Fibroblast of lung (primary cell): ENCODE data around the gene ACYP2. TPM values are rescaled to one million over a fixed set of nuclear protein-coding genes. Genes with fewer than 3 reads are reported as not detected.

ENCODE experiments used
- DNase-seq, 2 donors: peaks; one replicate each; pipeline versions ENCODE4 v3.0.0 to v3.0.0-alpha.2; 2010; ENCODE audit warnings: low read depth in 2 of 2
- H2AFZ ChIP-seq: 2 replicates; pipeline ENCODE4 v1.5.1; 2012; ENCODE audit warnings: low read length, control low read depth, inconsistent platforms
- H3K27ac ChIP-seq: 2 replicates; pipeline ENCODE4 v1.5.1; 2011; ENCODE audit warnings: low read length, control low read depth; ENCODE audit not compliant: insufficient read depth
- H3K27me3 ChIP-seq: 2 replicates; pipeline ENCODE4 v1.5.1; 2011; ENCODE audit warnings: mild to moderate bottlenecking, low read length; ENCODE audit not compliant: control insufficient read depth, insufficient read depth
- H3K36me3 ChIP-seq: 2 replicates; pipeline ENCODE4 v1.5.1; 2011; ENCODE audit warnings: low read length; ENCODE audit not compliant: control insufficient read depth, insufficient read depth
- H3K4me1 ChIP-seq: 2 replicates; pipeline ENCODE4 v1.5.1; 2011; ENCODE audit warnings: low read length; ENCODE audit not compliant: control insufficient read depth, insufficient read depth; ENCODE audit errors: extremely low read depth
- H3K4me2 ChIP-seq: 2 replicates; pipeline ENCODE4 v1.5.1; 2011; ENCODE audit warnings: low read length, control low read depth; ENCODE audit not compliant: insufficient read depth; ENCODE audit errors: extremely low read depth
- H3K4me3 ChIP-seq, 4 experiments: fragments of 200-600 bp in 1 of 4; sonication (generic) in 1 of 4; replicated peaks in 1 of 4; 2 replicates each; pipeline ENCODE4 v1.5.1; 2011 to 2016; ENCODE audit warnings: low read length in 4 of 4, low read depth in 3 of 4, mild to moderate bottlenecking in 3 of 4, control low read depth in 2 of 4, inconsistent platforms in 1 of 4, mixed read lengths in 1 of 4; ENCODE audit not compliant: insufficient read depth in 1 of 4; ENCODE audit errors: control extremely low read depth in 1 of 4
- H3K79me2 ChIP-seq: 2 replicates; pipeline ENCODE4 v1.5.1; 2012; ENCODE audit warnings: mild to moderate bottlenecking, low read length, inconsistent platforms; ENCODE audit not compliant: control insufficient read depth, insufficient read depth
- H3K9ac ChIP-seq: 2 replicates; pipeline ENCODE4 v1.5.1; 2011; ENCODE audit warnings: mild to moderate bottlenecking, low read length, control low read depth; ENCODE audit not compliant: insufficient read depth
- H3K9me3 ChIP-seq: 2 replicates; pipeline ENCODE4 v1.5.1; 2012; ENCODE audit warnings: low read depth, low read length; ENCODE audit not compliant: control insufficient read depth, insufficient read depth
- H4K20me1 ChIP-seq: 2 replicates; pipeline ENCODE4 v1.5.1; 2011; ENCODE audit warnings: low read length; ENCODE audit not compliant: control insufficient read depth, insufficient read depth; ENCODE audit errors: extremely low read depth
- EZH2 ChIP-seq: IDR thresholded peaks from 2 replicates; pipeline ENCODE4 v1.5.1; 2012; ENCODE audit warnings: low read length, control low read depth, mild to moderate bottlenecking; ENCODE audit errors: missing control alignments
- polyA plus RNA-seq, 2 donors: library from polyadenylated mRNA; depleted of rRNA in 1 of 2; stranded (reverse) in 1 of 2; unstranded in 1 of 2; fragments of >200 nt; gene quantifications; 2 replicates each; pipeline ENCODE4 v1.2.1, GENCODE V29; 2011 to 2012; ENCODE audit warnings: missing spikeins in 1 of 2
- total RNA-seq: library from RNA; depleted of rRNA; stranded (reverse); fragments of >200 nt; gene quantifications from 2 replicates; pipeline ENCODE4 v1.2.1, GENCODE V29; 2014
- TF ChIP-seq, protein P1 (sequence below), 2 donors: IDR thresholded peaks in 1 of 2; conservative IDR thresholded peaks in 1 of 2; 1 replicate in 1 of 2; 2 replicates in 1 of 2; pipeline ENCODE4 v1.5.1; 2011 to 2012; ENCODE audit warnings: low read length in 2 of 2, control low read depth in 1 of 2, inconsistent platforms in 1 of 2, low read depth in 1 of 2, mild to moderate bottlenecking in 1 of 2

The ACYP2 gene
- total and polyA plus RNA-seq, 2 donors (not counting 1 experiment from before 2014, with no cell fraction given): 9.7 to 24.4 TPM

DNA sequence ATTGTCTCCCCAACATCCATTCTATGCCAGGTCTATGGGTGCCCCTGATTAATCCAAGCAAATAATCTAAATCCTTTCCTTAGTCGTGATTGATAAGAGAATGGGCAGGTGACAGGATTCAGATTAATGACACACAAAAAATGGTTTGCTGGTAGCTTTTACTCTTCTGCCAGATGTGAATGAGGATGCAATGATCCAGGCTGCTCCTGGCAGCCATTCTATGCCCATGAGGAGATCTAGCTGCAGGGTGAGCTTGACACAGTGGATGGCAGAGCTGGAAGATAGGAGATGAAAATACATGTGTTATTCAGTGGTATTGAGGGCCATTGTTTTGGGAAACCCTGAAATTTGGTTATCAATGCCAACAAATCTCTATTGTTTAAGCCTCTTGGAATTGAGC lies 69.7 kb downstream of the ACYP2 start:
- Histone ChIP-seq H3K79me2 (no peaks in the 10 kb centered on the region), H3K27ac (no peak overlapping the region), H2AFZ (no peak overlapping the region), H4K20me1 (no peaks in the 10 kb centered on the region), H3K9me3 (no peaks in the 10 kb centered on the region), H3K9ac (no peak overlapping the region), H3K27me3 (no peaks in the 10 kb centered on the region), H3K4me1 (no peaks in the 10 kb centered on the region), H3K4me3 (no peak overlapping the region), H3K4me2 (no peak overlapping the region), H3K36me3 (no peaks in the 10 kb centered on the region)
- no peak for DNase-seq
- no peak for TF ChIP-seq EZH2
- TF ChIP-seq, protein P1, sequence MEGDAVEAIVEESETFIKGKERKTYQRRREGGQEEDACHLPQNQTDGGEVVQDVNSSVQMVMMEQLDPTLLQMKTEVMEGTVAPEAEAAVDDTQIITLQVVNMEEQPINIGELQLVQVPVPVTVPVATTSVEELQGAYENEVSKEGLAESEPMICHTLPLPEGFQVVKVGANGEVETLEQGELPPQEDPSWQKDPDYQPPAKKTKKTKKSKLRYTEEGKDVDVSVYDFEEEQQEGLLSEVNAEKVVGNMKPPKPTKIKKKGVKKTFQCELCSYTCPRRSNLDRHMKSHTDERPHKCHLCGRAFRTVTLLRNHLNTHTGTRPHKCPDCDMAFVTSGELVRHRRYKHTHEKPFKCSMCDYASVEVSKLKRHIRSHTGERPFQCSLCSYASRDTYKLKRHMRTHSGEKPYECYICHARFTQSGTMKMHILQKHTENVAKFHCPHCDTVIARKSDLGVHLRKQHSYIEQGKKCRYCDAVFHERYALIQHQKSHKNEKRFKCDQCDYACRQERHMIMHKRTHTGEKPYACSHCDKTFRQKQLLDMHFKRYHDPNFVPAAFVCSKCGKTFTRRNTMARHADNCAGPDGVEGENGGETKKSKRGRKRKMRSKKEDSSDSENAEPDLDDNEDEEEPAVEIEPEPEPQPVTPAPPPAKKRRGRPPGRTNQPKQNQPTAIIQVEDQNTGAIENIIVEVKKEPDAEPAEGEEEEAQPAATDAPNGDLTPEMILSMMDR (conservative IDR thresholded peaks at IDR 0.05 in 1 of 2, IDR thresholded peaks at IDR 0.05 in 1 of 2; ENCODE audit: low read depth in 1 of 2, low read length in 2 of 2): no peak

DNA sequence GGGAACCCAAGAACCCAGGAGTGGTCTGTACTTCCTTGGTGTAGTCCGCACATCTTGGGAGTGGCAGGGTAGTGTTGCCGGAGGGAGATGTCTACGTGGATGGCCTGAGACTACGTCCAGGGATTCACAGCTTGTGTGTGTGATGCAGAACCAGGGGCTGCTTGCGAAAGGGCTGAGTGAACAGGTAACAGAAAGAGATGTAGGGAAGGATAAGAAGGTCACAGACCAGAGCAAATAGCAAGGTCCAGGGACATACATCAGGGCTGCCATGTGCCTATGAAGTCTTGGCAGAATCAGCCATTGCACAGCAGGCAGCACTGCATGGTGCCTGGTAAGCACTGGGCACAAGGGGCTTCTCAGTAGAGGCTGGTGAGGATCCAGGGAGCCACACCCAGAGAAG lies 71.9 kb downstream of the ACYP2 start:
- no peaks in the 10 kb centered on the region for H3K79me2 ChIP-seq
- no peaks in the 10 kb centered on the region for H3K36me3 ChIP-seq
- H3K4me1 ChIP-seq: no peaks in the 10 kb centered on the region
- no peaks in the 10 kb centered on the region for H3K27me3 ChIP-seq
- DNase-seq: no peak
- H4K20me1 ChIP-seq: no peaks in the 10 kb centered on the region
- no peak overlapping the region for H3K9ac ChIP-seq
- no peak overlapping the region for H3K27ac ChIP-seq
- H2AFZ ChIP-seq: no peak overlapping the region
- no peaks in the 10 kb centered on the region for H3K9me3 ChIP-seq
- no peak for TF ChIP-seq EZH2
- TF ChIP-seq, protein P1 (conservative IDR thresholded peaks at IDR 0.05 in 1 of 2, IDR thresholded peaks at IDR 0.05 in 1 of 2; ENCODE audit: low read depth in 1 of 2, low read length in 2 of 2): no peak
- H3K4me2 ChIP-seq: no peak overlapping the region
- H3K4me3 ChIP-seq: no peak overlapping the region

DNA sequence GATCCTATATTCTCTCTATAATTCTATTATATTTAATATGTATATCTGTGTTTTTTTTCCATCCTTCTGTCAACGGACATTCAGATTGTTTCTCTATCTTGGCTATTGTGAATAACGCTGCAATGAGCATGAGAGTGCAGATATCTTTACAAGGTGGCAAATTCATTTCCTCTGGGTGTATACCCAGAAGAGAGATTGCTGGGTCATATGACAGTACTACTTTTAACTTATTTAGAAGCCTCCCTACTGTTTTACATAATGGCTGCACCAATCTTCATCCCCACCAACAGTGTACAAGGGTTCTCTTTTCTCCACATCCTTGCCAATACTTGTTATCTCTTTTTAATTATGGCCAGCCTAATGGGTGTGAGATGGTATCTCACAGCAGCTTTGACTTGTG lies 74.1 kb downstream of the ACYP2 start:
- no peak overlapping the region for H3K4me3 ChIP-seq
- no peaks in the 10 kb centered on the region for H3K9me3 ChIP-seq
- no peak overlapping the region for H3K4me2 ChIP-seq
- no peaks in the 10 kb centered on the region for H3K27me3 ChIP-seq
- H3K4me1 ChIP-seq: no peaks in the 10 kb centered on the region
- H2AFZ ChIP-seq: no peak overlapping the region
- TF ChIP-seq, protein P1 (conservative IDR thresholded peaks at IDR 0.05 in 1 of 2, IDR thresholded peaks at IDR 0.05 in 1 of 2; ENCODE audit: low read depth in 1 of 2, low read length in 2 of 2): no peak
- TF ChIP-seq EZH2: no peak
- DNase-seq: no peak
- H3K9ac ChIP-seq: no peak overlapping the region
- no peaks in the 10 kb centered on the region for H4K20me1 ChIP-seq
- H3K79me2 ChIP-seq: no peaks in the 10 kb centered on the region
- H3K27ac ChIP-seq: no peak overlapping the region
- H3K36me3 ChIP-seq: no peaks in the 10 kb centered on the region
